GM23248 (cell line): ENCODE measurements around the gene FCN2.

Source experiments
- EZH2 ChIP-seq: fragments of 200-600 bp; sonication (generic); IDR thresholded peaks from 2 replicates; pipeline ENCODE4 v1.6.1; 2018; ENCODE audit warnings: antibody characterized with exemption, mild to moderate bottlenecking; ENCODE audit not compliant: insufficient read depth, poor library complexity, severe bottlenecking
- EZH2phosphoT487 ChIP-seq: fragments of 200-600 bp; sonication (generic); IDR thresholded peaks from 2 replicates; pipeline ENCODE4 v1.6.1; 2018; ENCODE audit warnings: antibody characterized with exemption, moderate library complexity, mild to moderate bottlenecking, low read depth; ENCODE audit not compliant: insufficient read depth

DNA sequence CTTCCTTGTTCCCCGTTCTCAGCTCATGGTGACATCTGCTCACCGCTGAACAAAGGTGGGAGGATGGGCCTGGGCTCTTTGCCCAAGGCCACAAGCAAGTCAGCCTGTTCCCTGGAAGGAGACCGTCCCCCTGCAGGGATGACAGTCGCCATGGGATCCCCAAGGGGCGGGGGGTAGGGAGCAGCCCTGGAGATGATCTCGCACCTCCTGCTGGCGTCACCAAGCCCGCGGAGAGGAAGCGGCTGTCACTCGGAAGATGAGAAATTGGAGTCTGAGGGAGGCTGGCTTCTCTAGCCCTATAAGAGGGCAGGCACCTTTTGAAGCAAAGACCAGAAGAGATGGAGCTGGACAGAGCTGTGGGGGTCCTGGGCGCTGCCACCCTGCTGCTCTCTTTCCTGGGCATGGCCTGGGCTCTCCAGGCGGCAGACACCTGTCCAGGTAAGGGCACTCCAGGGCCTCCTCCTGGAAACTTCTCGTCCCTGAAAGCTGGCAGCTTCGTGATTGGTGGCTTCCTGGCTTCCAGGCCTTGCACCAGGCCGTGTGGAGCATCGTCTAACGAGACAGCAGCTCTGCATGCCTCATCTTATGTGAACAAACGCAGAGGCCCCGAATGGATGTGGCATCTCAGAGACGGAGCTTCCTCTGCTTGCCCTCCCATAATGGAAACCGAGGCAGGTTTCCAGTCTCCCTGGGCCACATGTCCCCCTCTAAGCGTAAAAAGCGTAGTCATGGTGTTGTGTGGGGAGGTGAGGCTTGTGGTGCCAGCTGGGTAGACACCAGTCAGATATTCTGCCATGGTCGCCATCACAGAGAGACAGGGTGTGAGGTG, at the start of gene FCN2:
- no peak for TF ChIP-seq EZH2
- no peak for TF ChIP-seq EZH2phosphoT487
